ENCODE results near the gene SERHL2. TPM values are rescaled to one million over a fixed set of nuclear protein-coding genes. Genes with fewer than 3 reads are reported as not detected.
"Not testable (repeated sequence)": the region's sequence is repeated elsewhere in the genome, so short reads cannot be mapped to it uniquely, and the experiment has no call there.

The SERHL2 gene
- total and polyA plus RNA-seq, 12 donors, result 1.4 to 6.1 (median 3.5) TPM

- peaks cover 0 to 12% (median 0%) of the 10 kb centered on the region in 11 donors for H3K9me3 ChIP-seq
- 80 to 82% methylated on average over 19 of the region's 19 CpGs for WGBS, 2 donors
- H3K4me1 ChIP-seq, result peaks cover 0 to 11% (median 4%) of the 10 kb centered on the region in 9 donors
- no peak overlapping the region for H3K27ac ChIP-seq
- no peak for DNase-seq
- TF ChIP-seq CTCF (IDR thresholded peaks at IDR 0.05), result no peak
- no peak for ATAC-seq
- intact Hi-C loops (cut with DNase I), result no loop called here
- no peak overlapping the region for H3K4me3 ChIP-seq
- H3K27me3 ChIP-seq, result no peaks in the 10 kb centered on the region
- no peaks in the 10 kb centered on the region for H3K36me3 ChIP-seq
These were observed 5.0 kb upstream of the SERHL2 start for GRCh38 chr22:42548597-42549330.

- Histone ChIP-seq H3K27me3 (no peaks in the 10 kb centered on the region), H3K36me3 (no peaks in the 10 kb centered on the region), H3K4me1 (peaks cover 0 to 17% (median 11%) of the 10 kb centered on the region in 9 donors), H3K4me3 (no peak overlapping the region), H3K9me3 (peaks cover 0 to 12% (median 0%) of the 10 kb centered on the region in 11 donors), H3K27ac (no peak overlapping the region)
- WGBS, 2 donors, result 54 to 60% methylated on average over 11 of the region's 11 CpGs
- DNase-seq, result no peak
- intact Hi-C loops (cut with DNase I), result loop anchor here in 4 of 10 donors (5.0 kb wide), 3 partner anchors 32 to 477 kb away; partner anchors contain the start of genes NAGA (in 1 of the 4), PHETA2 (in 1 of the 4) and RRP7A (in 1 of the 4)
- no peak for TF ChIP-seq CTCF (IDR thresholded peaks at IDR 0.05)
- no peak for ATAC-seq
These were observed 4.3 kb upstream of the SERHL2 start for GRCh38 chr22:42549331-42550060.

GRCh38 chr22:42552294-42552647 lies 1.5 kb upstream of the SERHL2 start:
- H3K27ac ChIP-seq, DNase-seq, ATAC-seq, H3K27me3 ChIP-seq, H3K4me3 ChIP-seq, H3K36me3 ChIP-seq: not testable (repeated sequence)
- intact Hi-C loops (cut with DNase I), result loop anchor here in 4 of 10 donors (5.0 kb wide), 3 partner anchors 35 to 480 kb away; partner anchors contain the start of genes NAGA (in 1 of the 4), PHETA2 (in 1 of the 4) and RRP7A (in 1 of the 4)
- H3K9me3 ChIP-seq, result peaks cover 0 to 12% (median 0%) of the 10 kb centered on the region in 11 donors
- H3K4me1 ChIP-seq, result peaks cover 0 to 16% (median 11%) of the 10 kb centered on the region in 9 donors
- 95 to 96% methylated on average over 6 of the region's 6 CpGs for WGBS, 2 donors

- no peak for ATAC-seq
- Histone ChIP-seq H3K9me3 (no peaks in the 10 kb centered on the region), H3K36me3 (peaks cover 0 to 3% (median 0%) of the 10 kb centered on the region in 9 donors), H3K27me3 (no peaks in the 10 kb centered on the region), H3K4me1 (peaks cover 0 to 23% (median 12%) of the 10 kb centered on the region in 9 donors), H3K4me3 (no peak overlapping the region), H3K27ac (no peak overlapping the region)
- WGBS, 2 donors, result 90 to 95% methylated on average over 8 of the region's 8 CpGs
- intact Hi-C loops (cut with DNase I), result no loop called here
- TF ChIP-seq CTCF (IDR thresholded peaks at IDR 0.05), result no peak
- no peak for DNase-seq
These were observed 6.6 kb downstream of the SERHL2 start for GRCh38 chr22:42560381-42560780.
